Measurements from ENCODE around the gene WASHC1.
A peak's percentile ranks its signal among the peaks of the same experiment; 100 is the strongest.
"Not testable (repeated sequence)": the region's sequence is repeated elsewhere in the genome, so short reads cannot be mapped to it uniquely, and the experiment has no call there.

The WASHC1 gene

GRCh38 chr9:29356-29755 is at the start of gene WASHC1:
TSS of gene WASHC1 (minus strand) at chr9:29456. CDS start at chr9:24999, 4,457 bp downstream.
- not testable (repeated sequence) for DNase-seq

- not testable (repeated sequence) for DNase-seq
Observed at GRCh38 chr9:78333-78732, 49.1 kb upstream of the WASHC1 start.

- not testable (repeated sequence) for DNase-seq
Observed at GRCh38 chr9:76389-76788, 47.1 kb upstream of the WASHC1 start.

- DNase-seq: not testable (repeated sequence)
Observed at GRCh38 chr9:73900-74525, 44.8 kb upstream of the WASHC1 start.

GRCh38 chr9:73076-73899 is 44.0 kb upstream of the WASHC1 start:
- DNase-seq: peak; percentile 26

GRCh38 chr9:63031-63629 is 33.9 kb upstream of the WASHC1 start:
- peak; percentile 85 for DNase-seq

- peak; percentile 61 for DNase-seq
Observed at GRCh38 chr9:52678-53077, 23.4 kb upstream of the WASHC1 start.

GRCh38 chr9:48190-48842 is 19.1 kb upstream of the WASHC1 start:
- DNase-seq: not testable (repeated sequence)

- not testable (repeated sequence) for DNase-seq
Observed at GRCh38 chr9:46639-47271, 17.5 kb upstream of the WASHC1 start.

- DNase-seq: not testable (repeated sequence)
Observed at GRCh38 chr9:46164-46563, 16.9 kb upstream of the WASHC1 start.

GRCh38 chr9:45180-45878 is 16.1 kb upstream of the WASHC1 start:
- peak; percentile 85 for DNase-seq

GRCh38 chr9:44416-44815 is 15.2 kb upstream of the WASHC1 start:
- not testable (repeated sequence) for DNase-seq

- DNase-seq: not testable (repeated sequence)
Observed at GRCh38 chr9:43636-44035, 14.4 kb upstream of the WASHC1 start.

GRCh38 chr9:43116-43515 is 13.9 kb upstream of the WASHC1 start:
- not testable (repeated sequence) for DNase-seq

- not testable (repeated sequence) for DNase-seq
Observed at GRCh38 chr9:41819-42218, 12.6 kb upstream of the WASHC1 start.

- not testable (repeated sequence) for DNase-seq
Observed at GRCh38 chr9:41261-41676, 12.0 kb upstream of the WASHC1 start.

GRCh38 chr9:32308-32707 is 3.1 kb upstream of the WASHC1 start:
- not testable (repeated sequence) for DNase-seq

GRCh38 chr9:28775-29174 is 481 bp downstream of the WASHC1 start:
- not testable (repeated sequence) for DNase-seq

GRCh38 chr9:21621-22020 is 7.6 kb downstream of the WASHC1 start:
- not testable (repeated sequence) for DNase-seq

- DNase-seq: not testable (repeated sequence)
Observed at GRCh38 chr9:16875-17274, 12.4 kb downstream of the WASHC1 start.

- not testable (repeated sequence) for DNase-seq
Observed at GRCh38 chr9:14129-14809, 15.0 kb downstream of the WASHC1 start.

All from NCI-H82 (cell line).